HG03354 (cell line): ENCODE measurements around the gene ZBTB7A.

ENCODE experiments used
- ATAC-seq: cut with Tn5 transposase; IDR thresholded peaks from one replicate; pipeline ENCODE4 v1.9.1; 2021; ENCODE audit warnings: mild to moderate bottlenecking; ENCODE audit not compliant: unreplicated experiment, poor library complexity, severe bottlenecking

The ZBTB7A gene

GRCh38 chr19:4094761-4095487, 28.2 kb upstream of the ZBTB7A start:
- no peak for ATAC-seq

GRCh38 chr19:4094291-4094690, 27.6 kb upstream of the ZBTB7A start:
- no peak for ATAC-seq

- ATAC-seq = no peak
These were observed 27.0 kb upstream of the ZBTB7A start for GRCh38 chr19:4093643-4094175.

DNA sequence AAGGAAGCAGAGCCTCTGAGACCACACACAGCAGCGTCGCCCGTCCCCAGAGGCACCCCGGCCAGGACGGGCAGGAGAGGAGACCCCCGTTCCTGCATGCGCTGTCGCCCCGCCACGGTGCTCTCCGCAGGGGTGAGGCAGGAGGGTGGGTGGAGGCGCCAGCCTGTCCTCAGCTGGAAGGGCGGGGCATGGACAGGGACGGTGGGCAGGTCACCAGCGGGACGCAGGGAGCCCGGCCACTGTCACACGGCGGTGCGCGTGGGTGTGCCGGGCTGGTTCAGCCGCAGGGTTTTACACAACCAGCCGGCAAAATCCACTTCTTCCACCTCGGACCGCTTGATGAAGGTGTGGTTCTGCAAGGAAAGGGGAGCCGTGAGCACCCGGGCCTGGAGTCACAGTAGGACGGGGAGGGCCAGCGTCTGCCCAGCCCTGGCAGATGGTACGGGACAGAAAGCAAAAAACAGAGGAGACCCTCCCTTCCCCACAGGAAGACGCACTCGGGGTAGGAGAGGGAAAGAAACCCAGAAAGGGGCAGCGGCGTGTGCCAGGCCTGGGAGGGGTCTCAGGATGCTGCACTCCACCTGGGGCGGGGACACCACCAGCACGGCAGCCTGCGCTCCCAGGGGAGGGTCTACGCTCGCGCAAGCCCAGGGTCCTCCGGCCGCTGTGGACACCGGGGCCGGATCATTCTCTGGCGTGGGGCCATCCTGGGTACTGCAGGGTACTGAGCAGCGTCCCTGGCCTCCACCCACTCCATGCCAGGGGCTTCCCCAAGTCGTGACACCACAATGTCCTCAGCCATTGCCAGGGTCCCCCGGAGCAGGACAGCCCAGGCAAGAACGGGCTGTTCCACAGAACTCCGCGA, 23.9 kb upstream of the ZBTB7A start:
- ATAC-seq = no peak

- ATAC-seq = peak; percentile 4
These were observed 23.2 kb upstream of the ZBTB7A start for GRCh38 chr19:4089946-4090345.

- peak; percentile 65 for ATAC-seq
These were observed 22.8 kb upstream of the ZBTB7A start for GRCh38 chr19:4089400-4089908.

DNA sequence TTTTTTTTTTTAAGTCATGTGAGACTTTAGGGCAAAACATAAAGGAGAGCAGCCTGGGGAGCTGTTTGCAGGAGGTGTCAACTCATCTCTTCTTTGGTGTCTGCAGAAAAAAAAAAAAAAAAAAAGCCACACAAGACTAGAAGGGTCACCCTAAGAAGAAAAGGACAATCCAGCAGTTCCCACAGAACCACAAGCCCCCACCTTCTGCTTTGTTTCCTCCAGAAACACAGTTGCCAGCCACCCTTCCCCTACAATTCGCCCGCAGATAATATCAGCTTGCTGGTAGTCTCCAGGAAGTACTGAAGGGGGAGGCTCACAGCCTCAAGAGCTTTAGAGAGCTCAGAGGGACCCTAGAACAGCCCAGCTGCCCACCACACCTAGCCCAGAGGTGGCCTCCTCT, 22.3 kb upstream of the ZBTB7A start:
- ATAC-seq = peak; percentile 24

- no peak for ATAC-seq
These were observed 21.3 kb upstream of the ZBTB7A start for GRCh38 chr19:4087787-4088679.

GRCh38 chr19:4086411-4086867, 19.7 kb upstream of the ZBTB7A start:
- no peak for ATAC-seq

DNA sequence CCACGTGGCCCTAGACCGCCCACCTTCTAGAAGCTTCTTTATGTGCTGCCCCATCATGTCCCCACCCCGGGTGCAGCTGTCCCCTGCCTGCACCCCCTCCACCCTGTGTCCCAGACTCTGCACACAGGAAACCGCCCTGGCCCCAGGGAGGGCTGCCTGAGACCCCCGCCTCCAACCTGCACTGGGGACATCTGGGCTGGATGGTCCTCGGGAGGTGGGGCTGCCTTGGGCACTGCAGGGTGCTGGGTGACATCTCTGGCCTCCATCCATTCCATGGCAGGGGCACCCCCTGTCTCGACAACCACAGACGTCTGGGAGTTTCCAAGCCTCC, 17.8 kb upstream of the ZBTB7A start:
- no peak for ATAC-seq

- ATAC-seq = no peak
These were observed 17.2 kb upstream of the ZBTB7A start for GRCh38 chr19:4083677-4084546.

GRCh38 chr19:4082172-4082571, 15.5 kb upstream of the ZBTB7A start:
- no peak for ATAC-seq

DNA sequence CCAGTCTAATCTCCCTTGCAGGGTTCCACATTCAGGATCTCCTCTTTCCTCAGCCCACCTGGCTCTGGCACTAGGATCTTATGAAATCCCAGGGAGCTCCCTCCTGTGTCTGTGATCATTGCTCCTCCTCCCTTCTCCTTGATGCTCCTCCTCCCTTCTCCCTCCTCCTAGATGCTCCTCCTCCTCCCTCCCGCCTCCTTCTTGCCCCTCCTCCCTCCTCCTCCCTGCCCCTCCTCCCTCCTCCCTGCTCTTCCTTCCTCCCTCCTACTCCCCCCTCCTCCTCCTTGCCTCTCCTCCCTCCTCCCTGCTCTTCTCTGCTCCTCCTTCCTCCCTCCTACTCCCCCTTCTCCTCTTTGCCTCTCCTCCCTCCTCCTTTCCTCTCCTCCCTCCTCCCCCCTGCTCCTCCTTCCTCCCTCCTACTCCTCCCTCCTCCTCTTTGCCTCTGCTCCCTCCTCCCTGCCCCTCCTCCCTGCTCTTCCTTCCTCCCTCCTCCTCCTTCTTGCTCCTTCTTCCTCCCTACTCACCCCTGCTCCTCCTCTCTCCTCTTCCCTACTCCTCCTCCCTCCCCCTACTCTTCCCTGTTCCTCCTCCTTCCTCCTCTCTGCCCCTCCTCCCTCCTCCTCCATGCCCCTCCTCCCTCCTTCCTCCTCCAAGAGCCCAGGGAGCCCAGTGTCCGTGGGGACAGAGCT, 14.9 kb upstream of the ZBTB7A start:
- no peak for ATAC-seq

GRCh38 chr19:4080473-4080872, 13.8 kb upstream of the ZBTB7A start:
- ATAC-seq = no peak

DNA sequence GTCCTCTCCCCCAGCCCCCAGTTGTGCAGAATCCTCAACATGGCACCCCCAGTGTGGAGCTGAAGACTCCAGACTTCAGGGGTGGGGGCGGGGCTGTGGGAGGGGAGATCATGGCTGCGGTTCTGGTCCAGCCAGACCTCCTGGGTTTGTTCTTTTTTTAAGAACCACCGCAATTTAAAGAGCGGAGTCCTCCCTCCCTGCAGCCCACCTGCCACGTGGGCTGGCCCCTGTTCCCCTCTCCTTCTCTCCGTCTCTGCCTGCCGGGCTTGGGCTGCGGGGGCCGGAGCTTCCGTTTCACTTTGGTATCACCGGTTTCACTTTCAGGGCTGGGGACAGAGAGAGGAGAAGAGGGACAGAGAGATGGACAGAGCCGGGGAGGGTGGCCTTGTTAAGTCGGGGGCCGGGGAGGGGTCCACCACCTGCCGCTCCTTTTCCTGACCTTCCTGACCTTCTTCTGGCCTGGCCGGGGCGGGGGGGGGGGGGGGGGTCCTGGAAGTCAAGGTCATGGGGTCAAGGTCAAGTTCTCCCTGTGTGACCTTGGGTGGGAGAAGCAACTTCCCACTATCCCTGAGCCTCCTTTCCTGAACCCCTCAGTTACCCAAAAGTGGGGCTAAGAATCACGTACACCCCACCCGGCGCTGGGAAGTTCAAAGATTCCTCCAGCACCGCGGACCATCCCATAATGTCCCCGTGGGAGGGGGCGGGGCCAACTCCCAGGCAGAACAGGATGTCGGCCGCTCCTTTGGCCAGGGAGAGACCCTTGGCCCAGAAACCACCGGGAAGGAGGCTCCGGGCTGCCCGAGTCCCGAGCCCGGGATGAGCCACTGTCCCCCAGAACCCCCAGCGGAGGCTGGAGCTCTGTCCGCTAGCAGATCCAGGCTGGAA, 11.3 kb upstream of the ZBTB7A start:
- no peak for ATAC-seq

GRCh38 chr19:4077007-4077374, 10.3 kb upstream of the ZBTB7A start:
- no peak for ATAC-seq

DNA sequence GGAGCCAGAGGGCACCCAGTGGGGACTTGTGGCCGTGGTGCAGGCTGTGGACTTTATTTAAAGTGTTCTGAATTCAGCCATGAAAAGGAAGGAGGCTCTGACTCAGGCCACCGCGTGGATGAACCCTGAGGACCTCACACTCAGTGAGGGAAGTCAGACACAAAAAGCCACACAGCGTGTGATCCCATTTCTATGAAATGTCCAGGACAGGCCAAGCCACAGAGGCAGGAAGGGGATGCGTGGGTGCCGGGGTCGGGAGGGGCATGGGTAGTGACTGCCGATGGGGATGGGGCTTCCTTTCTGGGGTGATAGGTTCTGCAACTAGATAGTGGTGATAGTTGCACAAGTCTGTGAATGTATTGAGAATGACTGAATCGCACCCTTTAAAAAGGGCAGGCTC, 8.7 kb upstream of the ZBTB7A start:
- ATAC-seq = no peak
